CD4-positive, alpha-beta T cell treated with Interleukin-17A for 1 hour (primary cell): ENCODE data around the gene SLC26A3.

ENCODE experiments used
- DNase-seq: peaks from one replicate; pipeline ENCODE4 v3.0.0-alpha.2; 2020

The SLC26A3 gene

GRCh38 chr7:107743567-107744344 is 59.3 kb downstream of the SLC26A3 start, which contains the start of gene CBLL1:
Gene CBLL1 (plus strand): TSS chr7:107744142. CDS start chr7:107744164, 22 bp downstream.
- peak; percentile 97 for DNase-seq

- DNase-seq = no peak
These were observed 60.1 kb downstream of the SLC26A3 start for GRCh38 chr7:107742678-107743566.

GRCh38 chr7:107728276-107728675 is 74.7 kb downstream of the SLC26A3 start:
- no peak for DNase-seq

- no peak for DNase-seq
These were observed 76.5 kb downstream of the SLC26A3 start for GRCh38 chr7:107726356-107727130.

- peak; percentile 65 for DNase-seq
These were observed 77.8 kb downstream of the SLC26A3 start for GRCh38 chr7:107725138-107725740.

- no peak for DNase-seq
These were observed 79.8 kb downstream of the SLC26A3 start for GRCh38 chr7:107723255-107723654.

- no peak for DNase-seq
These were observed 81.7 kb downstream of the SLC26A3 start for GRCh38 chr7:107721286-107721685.

- no peak for DNase-seq
These were observed 84.4 kb downstream of the SLC26A3 start for GRCh38 chr7:107718456-107719193.

GRCh38 chr7:107715531-107715930 is 87.5 kb downstream of the SLC26A3 start:
- no peak for DNase-seq
